BLaER1 (cell line): Measurements from ENCODE around the gene GRAMD1B.
A peak's percentile ranks its signal among the peaks of the same experiment; 100 is the strongest.
"Not testable (repeated sequence)": the region's sequence is repeated elsewhere in the genome, so short reads cannot be mapped to it uniquely, and the experiment has no call there.

Experiments
- H3K27ac ChIP-seq: shearing (Covaris generic); formaldehyde crosslinking; 2 replicates; pipeline ENCODE4 v1.8.1; 2022
- H3K27me3 ChIP-seq: shearing (Covaris generic); formaldehyde crosslinking; 2 replicates; pipeline ENCODE4 v1.8.1; 2022
- H3K36me3 ChIP-seq: shearing (Covaris generic); formaldehyde crosslinking; 2 replicates; pipeline ENCODE4 v1.8.1; 2022
- H3K4me1 ChIP-seq: shearing (Covaris generic); formaldehyde crosslinking; 2 replicates; pipeline ENCODE4 v1.8.1; 2022
- H3K4me2 ChIP-seq: shearing (Covaris generic); formaldehyde crosslinking; 2 replicates; pipeline ENCODE4 v1.8.1; 2022
- H3K4me3 ChIP-seq: shearing (Covaris generic); formaldehyde crosslinking; 2 replicates; pipeline ENCODE4 v1.8.1; 2022
- H3K9ac ChIP-seq: shearing (Covaris generic); formaldehyde crosslinking; 2 replicates; pipeline ENCODE4 v1.8.1; 2022
- H3K9me3 ChIP-seq: shearing (Covaris generic); formaldehyde crosslinking; 2 replicates; pipeline ENCODE4 v1.8.1; 2022
- H4K20me1 ChIP-seq: shearing (Covaris generic); formaldehyde crosslinking; 2 replicates; pipeline ENCODE4 v1.8.1; 2022
- Cebpa-rat ChIP-seq: shearing (Covaris generic); IDR thresholded peaks from 2 replicates; pipeline ENCODE4 v1.8.1; 2022

Gene GRAMD1B

GRCh38 chr11:123505546-123506299 is 75.7 kb downstream of the GRAMD1B start:
- Histone ChIP-seq H3K4me3 (no peak overlapping the region), H4K20me1 (peaks cover 45% of the 10 kb centered on the region), H3K36me3 (no peaks in the 10 kb centered on the region), H3K9ac (no peak overlapping the region), H3K4me1 (peaks cover 48% of the 10 kb centered on the region), H3K9me3 (no peaks in the 10 kb centered on the region), H3K4me2 (peak overlapping the region; percentile 79), H3K27me3 (no peaks in the 10 kb centered on the region), H3K27ac (no peak overlapping the region)
- no peak for TF ChIP-seq Cebpa-rat

GRCh38 chr11:123507043-123507442 is 77.0 kb downstream of the GRAMD1B start:
- no peak overlapping the region for H3K4me2 ChIP-seq

GRCh38 chr11:123509737-123510578 is 79.9 kb downstream of the GRAMD1B start:
- H3K27ac ChIP-seq, result no peak overlapping the region
- 0 out of 2 replicates have a peak overlapping the region, but pooled peaks have one; percentile 34 for H3K9ac ChIP-seq
- H3K4me1 ChIP-seq, result peaks cover 45% of the 10 kb centered on the region
- 0 out of 2 replicates have a peak, but pooled peaks cover 3% of the 10 kb centered on the region for H3K36me3 ChIP-seq
- no peaks in the 10 kb centered on the region for H3K27me3 ChIP-seq
- no peak overlapping the region for H3K4me3 ChIP-seq
- no peak for TF ChIP-seq Cebpa-rat
- no peaks in the 10 kb centered on the region for H3K9me3 ChIP-seq
- peaks cover 58% of the 10 kb centered on the region for H4K20me1 ChIP-seq
- peak overlapping the region; percentile 37; the same call in 1 of the 2 replicates for H3K4me2 ChIP-seq

More at GRCh38 chr11:123507043-123507442, 77.0 kb downstream of the GRAMD1B start:
- Histone ChIP-seq H3K9ac (no peak overlapping the region), H3K4me3 (no peak overlapping the region), H3K27me3 (no peaks in the 10 kb centered on the region), H3K9me3 (no peaks in the 10 kb centered on the region), H4K20me1 (peaks cover 56% of the 10 kb centered on the region), H3K36me3 (no peaks in the 10 kb centered on the region), H3K27ac (no peak overlapping the region), H3K4me1 (peaks cover 59% of the 10 kb centered on the region)
- TF ChIP-seq Cebpa-rat, result no peak

- H3K4me2 ChIP-seq, result peak overlapping the region; percentile 37
- TF ChIP-seq Cebpa-rat, result no peak
- no peaks in the 10 kb centered on the region for H3K9me3 ChIP-seq
Observed at GRCh38 chr11:123510579-123510905, 80.5 kb downstream of the GRAMD1B start.

GRCh38 chr11:123511037-123511870 is 81.2 kb downstream of the GRAMD1B start:
- H3K4me1 ChIP-seq, result peaks cover 33% of the 10 kb centered on the region
- H3K27me3 ChIP-seq, result no peaks in the 10 kb centered on the region
- no peaks in the 10 kb centered on the region for H3K9me3 ChIP-seq
- H4K20me1 ChIP-seq, result peaks cover 53% of the 10 kb centered on the region
- no peak for TF ChIP-seq Cebpa-rat
- no peak overlapping the region for H3K9ac ChIP-seq
- 0 out of 2 replicates have a peak, but pooled peaks cover 3% of the 10 kb centered on the region for H3K36me3 ChIP-seq
- no peak overlapping the region for H3K27ac ChIP-seq
- H3K4me3 ChIP-seq, result no peak overlapping the region
- H3K4me2 ChIP-seq, result peak overlapping the region; percentile 37

More at GRCh38 chr11:123510579-123510905, 80.5 kb downstream of the GRAMD1B start:
- peaks cover 54% of the 10 kb centered on the region for H4K20me1 ChIP-seq
- H3K36me3 ChIP-seq, result 0 out of 2 replicates have a peak, but pooled peaks cover 3% of the 10 kb centered on the region
- 0 out of 2 replicates have a peak overlapping the region, but pooled peaks have one; percentile 34 for H3K9ac ChIP-seq
- no peak overlapping the region for H3K4me3 ChIP-seq
- H3K27ac ChIP-seq, result no peak overlapping the region
- H3K27me3 ChIP-seq, result no peaks in the 10 kb centered on the region
- H3K4me1 ChIP-seq, result peaks cover 39% of the 10 kb centered on the region

GRCh38 chr11:123513309-123513708 is 83.2 kb downstream of the GRAMD1B start:
- H3K27me3 ChIP-seq, H3K9me3 ChIP-seq, H3K9ac ChIP-seq, H3K36me3 ChIP-seq, H3K27ac ChIP-seq, H3K4me3 ChIP-seq: not testable (repeated sequence)
- Histone ChIP-seq H3K4me1 (peaks cover 52% of the 10 kb centered on the region), H4K20me1 (peaks cover 61% of the 10 kb centered on the region), H3K4me2 (0 out of 2 replicates have a peak overlapping the region, but pooled peaks have one; percentile 12)

GRCh38 chr11:123516238-123516637 is 86.2 kb downstream of the GRAMD1B start:
- H3K4me3 ChIP-seq, result no peak overlapping the region
- no peak overlapping the region for H3K4me2 ChIP-seq
- H4K20me1 ChIP-seq, result peaks cover 50% of the 10 kb centered on the region
- H3K4me1 ChIP-seq, result peaks cover 49% of the 10 kb centered on the region
- 0 out of 2 replicates have a peak, but pooled peaks cover 3% of the 10 kb centered on the region for H3K36me3 ChIP-seq
- no peak overlapping the region for H3K27ac ChIP-seq
- H3K27me3 ChIP-seq, result no peaks in the 10 kb centered on the region
- no peak for TF ChIP-seq Cebpa-rat
- H3K9me3 ChIP-seq, result peaks cover 15% of the 10 kb centered on the region
- H3K9ac ChIP-seq, result no peak overlapping the region

GRCh38 chr11:123517559-123518364 is 87.7 kb downstream of the GRAMD1B start:
- no peaks in the 10 kb centered on the region for H3K27me3 ChIP-seq
- no peak overlapping the region for H3K9ac ChIP-seq
- 0 out of 2 replicates have a peak overlapping the region, but pooled peaks have one; percentile 1 for H3K4me3 ChIP-seq
- H3K4me1 ChIP-seq, result peaks cover 43% of the 10 kb centered on the region
- H3K4me2 ChIP-seq, result peak overlapping the region; percentile 83
- TF ChIP-seq Cebpa-rat, result no peak
- H3K36me3 ChIP-seq, result 0 out of 2 replicates have a peak, but pooled peaks cover 3% of the 10 kb centered on the region
- H4K20me1 ChIP-seq, result peaks cover 39% of the 10 kb centered on the region
- 0 out of 2 replicates have a peak overlapping the region, but pooled peaks have one; percentile 18 for H3K27ac ChIP-seq
- peaks cover 15% of the 10 kb centered on the region for H3K9me3 ChIP-seq
